CD8-positive, alpha-beta memory T cell (primary cell): ENCODE results near the gene SLIT3. TPM values are rescaled to one million over a fixed set of nuclear protein-coding genes. Genes with fewer than 3 reads are reported as not detected.

Source experiments
- CTCF ChIA-PET: fragments of 350-600 bp; sonication (Branson Sonifier 250); formaldehyde crosslinking; loops from one replicate; lab custom pipeline; 2021; ENCODE audit warnings: antibody characterized with exemption; lab: Charles Lee
- POLR2A ChIA-PET: fragments of 350-600 bp; sonication (Branson Sonifier 250); formaldehyde crosslinking; loops from one replicate; lab custom pipeline; 2021; ENCODE audit warnings: antibody characterized with exemption; lab: Charles Lee
- DNase-seq, 5 donors: peaks; one replicate each; pipeline versions ENCODE4 v3.0.0 to v3.0.0-alpha.2; 2020 to 2022; ENCODE audit warnings: mixed read lengths in 1 of 5
- H3K27ac ChIP-seq: one replicate; pipeline ENCODE4 v1.7.0; 2013; ENCODE audit warnings: low read depth, mild to moderate bottlenecking, low read length, moderate library complexity
- H3K27me3 ChIP-seq: 2 replicates; pipeline ENCODE4 v1.7.0; 2013; ENCODE audit warnings: low read length, mild to moderate bottlenecking; ENCODE audit not compliant: insufficient read depth, poor library complexity, severe bottlenecking
- H3K36me3 ChIP-seq: 2 replicates; pipeline ENCODE4 v1.7.0; 2013; ENCODE audit warnings: mild to moderate bottlenecking, low read length, moderate library complexity; ENCODE audit not compliant: insufficient read depth
- H3K4me1 ChIP-seq: 2 replicates; pipeline ENCODE4 v1.7.0; 2013; ENCODE audit warnings: mild to moderate bottlenecking, low read length, moderate library complexity; ENCODE audit not compliant: insufficient read depth
- H3K4me3 ChIP-seq: 2 replicates; pipeline ENCODE4 v1.7.0; 2013; ENCODE audit warnings: mild to moderate bottlenecking, low read length
- H3K9me3 ChIP-seq: 2 replicates; pipeline ENCODE4 v1.7.0; 2013; ENCODE audit warnings: mild to moderate bottlenecking, low read length
- H3K27ac Mint-ChIP-seq, 8 donors: one replicate each; pipeline ENCODE4 v1.8.0; 2020 to 2021; ENCODE audit warnings: mixed read lengths in 8 of 8, mild to moderate bottlenecking in 6 of 8, inconsistent platforms in 3 of 8, moderate library complexity in 3 of 8
- H3K27me3 Mint-ChIP-seq, 2 donors: one replicate each; pipeline ENCODE4 v1.8.0; 2020 to 2021; ENCODE audit warnings: mixed read lengths in 2 of 2, mild to moderate bottlenecking in 1 of 2, moderate library complexity in 1 of 2
- H3K36me3 Mint-ChIP-seq, 3 donors: one replicate each; pipeline ENCODE4 v1.8.0; 2020 to 2021; ENCODE audit warnings: mixed read lengths in 3 of 3, inconsistent platforms in 1 of 3, mild to moderate bottlenecking in 1 of 3
- H3K4me1 Mint-ChIP-seq, 3 donors: one replicate each; pipeline ENCODE4 v1.8.0; 2020 to 2021; ENCODE audit warnings: mixed read lengths in 3 of 3, inconsistent platforms in 1 of 3, mild to moderate bottlenecking in 1 of 3
- H3K4me3 Mint-ChIP-seq, 7 donors: one replicate each; pipeline ENCODE4 v1.8.0; 2020 to 2021; ENCODE audit warnings: mixed read lengths in 7 of 7, mild to moderate bottlenecking in 6 of 7, moderate library complexity in 4 of 7, inconsistent platforms in 2 of 7
- H3K9me3 Mint-ChIP-seq, 5 donors: one replicate each; pipeline ENCODE4 v1.8.0; 2020 to 2022; ENCODE audit warnings: mixed read lengths in 5 of 5, mild to moderate bottlenecking in 3 of 5, moderate library complexity in 2 of 5, inconsistent platforms in 1 of 5
- polyA plus RNA-seq: library from polyadenylated mRNA; unstranded; fragments of 300-500 nt; fragmentation: Illumina TruSeq; gene quantifications from one replicate; pipeline ENCODE4 v1.2.3, GENCODE V29; 2021
- total RNA-seq, 2 experiments: library from RNA; stranded (reverse); gene quantifications; one replicate each; pipeline ENCODE4 v1.2.3, GENCODE V29; 2021

Gene SLIT3
- total and polyA plus RNA-seq, 3 experiments from 2014 or later, result 0.49 to 0.72 TPM; not detected in 1

GRCh38 chr5:168670881-168671575, 629.9 kb downstream of the SLIT3 start:
- no peak overlapping the region for H3K27ac Mint-ChIP-seq
- CTCF ChIA-PET, result no interaction called here
- no peaks in the 10 kb centered on the region for H3K9me3 Mint-ChIP-seq
- POLR2A ChIA-PET, result no interaction called here
- Histone ChIP-seq H3K4me3 (no peak overlapping the region), H3K9me3 (no peaks in the 10 kb centered on the region), H3K36me3 (no peaks in the 10 kb centered on the region), H3K4me1 (no peaks in the 10 kb centered on the region), H3K27ac (no peak overlapping the region), H3K27me3 (no peaks in the 10 kb centered on the region)
- DNase-seq, result no peak
- no peaks in the 10 kb centered on the region for H3K4me1 Mint-ChIP-seq
- H3K36me3 Mint-ChIP-seq, result no peaks in the 10 kb centered on the region
- peaks cover 0 to 7% of the 10 kb centered on the region in 2 donors for H3K27me3 Mint-ChIP-seq
- no peak overlapping the region for H3K4me3 Mint-ChIP-seq

GRCh38 chr5:168669668-168670378, 631.1 kb downstream of the SLIT3 start:
- H3K27me3 ChIP-seq, result no peaks in the 10 kb centered on the region
- POLR2A ChIA-PET, result no interaction called here
- no peaks in the 10 kb centered on the region for H3K9me3 ChIP-seq
- CTCF ChIA-PET, result no interaction called here
- Mint-ChIP-seq H3K9me3 (no peaks in the 10 kb centered on the region), H3K27me3 (peaks cover 0 to 9% of the 10 kb centered on the region in 2 donors), H3K4me3 (no peak overlapping the region), H3K27ac (no peak overlapping the region), H3K4me1 (no peaks in the 10 kb centered on the region), H3K36me3 (no peaks in the 10 kb centered on the region)
- DNase-seq, result no peak
- H3K4me1 ChIP-seq, result no peaks in the 10 kb centered on the region
- H3K27ac ChIP-seq, result no peak overlapping the region
- H3K4me3 ChIP-seq, result no peak overlapping the region
- no peaks in the 10 kb centered on the region for H3K36me3 ChIP-seq

GRCh38 chr5:168669156-168669555, 631.8 kb downstream of the SLIT3 start:
- H3K9me3 ChIP-seq, result no peaks in the 10 kb centered on the region
- no peak overlapping the region for H3K27ac Mint-ChIP-seq
- H3K27me3 Mint-ChIP-seq, result peaks cover 0 to 9% of the 10 kb centered on the region in 2 donors
- H3K4me1 ChIP-seq, result no peaks in the 10 kb centered on the region
- no peaks in the 10 kb centered on the region for H3K9me3 Mint-ChIP-seq
- ChIA-PET POLR2A (no interaction called here), CTCF (no interaction called here)
- no peak overlapping the region for H3K4me3 ChIP-seq
- no peaks in the 10 kb centered on the region for H3K27me3 ChIP-seq
- H3K27ac ChIP-seq, result no peak overlapping the region
- H3K4me1 Mint-ChIP-seq, result no peaks in the 10 kb centered on the region
- H3K36me3 ChIP-seq, result no peaks in the 10 kb centered on the region
- no peak overlapping the region for H3K4me3 Mint-ChIP-seq
- DNase-seq, result no peak
- no peaks in the 10 kb centered on the region for H3K36me3 Mint-ChIP-seq

GRCh38 chr5:168668078-168668477, 632.9 kb downstream of the SLIT3 start:
- ChIA-PET POLR2A (no interaction called here), CTCF (no interaction called here)
- H3K27me3 ChIP-seq, result no peaks in the 10 kb centered on the region
- no peak overlapping the region for H3K4me3 Mint-ChIP-seq
- no peak for DNase-seq
- H3K9me3 ChIP-seq, result no peaks in the 10 kb centered on the region
- no peak overlapping the region for H3K27ac Mint-ChIP-seq
- H3K36me3 ChIP-seq, result no peaks in the 10 kb centered on the region
- no peaks in the 10 kb centered on the region for H3K9me3 Mint-ChIP-seq
- peaks cover 0 to 14% of the 10 kb centered on the region in 2 donors for H3K27me3 Mint-ChIP-seq
- H3K4me1 Mint-ChIP-seq, result no peaks in the 10 kb centered on the region
- H3K27ac ChIP-seq, result no peak overlapping the region
- H3K36me3 Mint-ChIP-seq, result no peaks in the 10 kb centered on the region
- H3K4me1 ChIP-seq, result no peaks in the 10 kb centered on the region
- no peak overlapping the region for H3K4me3 ChIP-seq

GRCh38 chr5:168667301-168667840, 633.6 kb downstream of the SLIT3 start:
- Histone ChIP-seq H3K9me3 (no peaks in the 10 kb centered on the region), H3K4me1 (no peaks in the 10 kb centered on the region), H3K27me3 (no peaks in the 10 kb centered on the region), H3K36me3 (no peaks in the 10 kb centered on the region), H3K4me3 (no peak overlapping the region), H3K27ac (no peak overlapping the region)
- CTCF ChIA-PET, result interaction anchor here (0.8 kb wide), 1 partner anchor 12 kb away, joined by 3 read pairs; no protein-coding TSS in a partner anchor
- Mint-ChIP-seq H3K4me3 (no peak overlapping the region), H3K27me3 (peaks cover 5 to 14% of the 10 kb centered on the region in 2 donors), H3K4me1 (no peaks in the 10 kb centered on the region), H3K36me3 (no peaks in the 10 kb centered on the region), H3K9me3 (no peaks in the 10 kb centered on the region), H3K27ac (no peak overlapping the region)
- DNase-seq, result no peak
- POLR2A ChIA-PET, result no interaction called here

GRCh38 chr5:168666356-168666755, 634.6 kb downstream of the SLIT3 start:
- Histone ChIP-seq H3K9me3 (no peaks in the 10 kb centered on the region), H3K4me1 (no peaks in the 10 kb centered on the region), H3K4me3 (no peak overlapping the region), H3K27ac (no peak overlapping the region), H3K36me3 (no peaks in the 10 kb centered on the region), H3K27me3 (no peaks in the 10 kb centered on the region)
- peaks cover 11 to 12% of the 10 kb centered on the region in 2 donors for H3K27me3 Mint-ChIP-seq
- no peak for DNase-seq
- no peaks in the 10 kb centered on the region for H3K4me1 Mint-ChIP-seq
- POLR2A ChIA-PET, result no interaction called here
- no peaks in the 10 kb centered on the region for H3K9me3 Mint-ChIP-seq
- no peaks in the 10 kb centered on the region for H3K36me3 Mint-ChIP-seq
- H3K4me3 Mint-ChIP-seq, result no peak overlapping the region
- no peak overlapping the region for H3K27ac Mint-ChIP-seq
- CTCF ChIA-PET, result no interaction called here

GRCh38 chr5:168663276-168664004, 637.5 kb downstream of the SLIT3 start:
- no peak overlapping the region for H3K27ac ChIP-seq
- H3K4me3 ChIP-seq, result no peak overlapping the region
- no peaks in the 10 kb centered on the region for H3K27me3 ChIP-seq
- Mint-ChIP-seq H3K4me1 (no peaks in the 10 kb centered on the region), H3K36me3 (no peaks in the 10 kb centered on the region), H3K27me3 (peaks cover 12 to 16% of the 10 kb centered on the region in 2 donors), H3K4me3 (no peak overlapping the region), H3K27ac (no peak overlapping the region), H3K9me3 (no peaks in the 10 kb centered on the region)
- no peaks in the 10 kb centered on the region for H3K36me3 ChIP-seq
- no peak for DNase-seq
- H3K9me3 ChIP-seq, result no peaks in the 10 kb centered on the region
- H3K4me1 ChIP-seq, result no peaks in the 10 kb centered on the region
- ChIA-PET CTCF (interaction anchor here (0.9 kb wide), 1 partner anchor 16 kb away, joined by 3 read pairs; no protein-coding TSS in a partner anchor), POLR2A (no interaction called here)
